Upper lobe of left lung (tissue), 4 donors: ENCODE data around the gene TBCA.

ENCODE experiments used
- CTCF ChIP-seq, 6 experiments: fragments of 450-650 bp in 4 of 6; fragments of 200-600 bp in 2 of 6; sonication (generic) in 2 of 6; IDR thresholded peaks; one replicate each; pipeline ENCODE4 v1.5.1; 2016 to 2019; ENCODE audit warnings: antibody characterized with exemption in 6 of 6
- POLR2A ChIP-seq, 4 donors: fragments of 450-650 bp; IDR thresholded peaks; one replicate each; pipeline ENCODE4 v1.5.1; 2016 to 2017; ENCODE audit warnings: antibody characterized with exemption in 4 of 4, mild to moderate bottlenecking in 2 of 4
- POLR2AphosphoS5 ChIP-seq, 2 donors: sonication (generic); formaldehyde crosslinking; IDR thresholded peaks; one replicate each; pipeline ENCODE4 v1.5.1; 2017; ENCODE audit warnings: antibody characterized with exemption in 2 of 2

- no peak for TF ChIP-seq POLR2A (IDR thresholded peaks at IDR 0.05)
- TF ChIP-seq POLR2AphosphoS5 (IDR thresholded peaks at IDR 0.05), result no peak
- no peak for TF ChIP-seq CTCF (IDR thresholded peaks at IDR 0.05)
Observed at GRCh38 chr5:77734885-77735284, 41.3 kb downstream of the TBCA start.
